Measurements from ENCODE around the gene JAG1. TPM values are rescaled to one million over a fixed set of nuclear protein-coding genes. Genes with fewer than 3 reads are reported as not detected.

JAG1 gene
- polyA plus RNA-seq, 1 donor from 2014 or later: 9.0 TPM

DNA sequence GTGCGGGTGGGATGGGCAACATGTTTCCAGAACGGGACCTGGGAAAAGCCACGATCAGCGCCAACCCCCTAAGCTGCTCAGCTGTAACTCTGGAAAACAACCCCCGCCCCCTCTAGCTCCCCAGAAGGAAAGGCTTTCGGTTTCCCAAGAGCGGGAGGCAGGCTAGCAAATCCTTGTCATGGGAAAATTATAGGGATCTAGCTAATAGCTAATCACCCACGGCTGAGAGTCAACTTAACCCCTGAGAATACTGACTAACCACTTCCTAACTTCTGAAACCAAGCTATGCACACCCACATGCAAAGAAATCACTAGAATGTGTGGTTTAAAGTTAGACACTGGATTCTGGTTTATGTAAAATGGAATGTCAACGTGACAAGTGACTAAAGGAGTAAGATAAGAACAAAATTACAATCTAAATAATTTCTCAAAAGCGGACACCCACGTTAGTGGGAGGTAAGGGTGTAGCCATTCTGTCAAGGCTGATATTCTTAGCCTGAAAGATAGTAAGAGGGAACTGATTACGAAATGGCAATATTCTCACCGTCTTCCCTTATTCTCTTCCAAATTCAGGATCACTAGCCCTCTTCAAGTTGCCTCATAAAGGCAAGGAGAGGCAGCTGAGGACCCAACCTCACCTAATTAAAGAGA is 20.1 kb downstream of the JAG1 start:
- no peaks in the 10 kb centered on the region for H3K79me2 ChIP-seq (replicated peaks; ENCODE audit: insufficient read depth, low read length)
- H3K36me3 ChIP-seq (ENCODE audit: insufficient read depth, low read length): peaks cover 5% of the 10 kb centered on the region
- no peaks in the 10 kb centered on the region for H3K9me3 ChIP-seq (ENCODE audit: low read length)
- H3K27ac ChIP-seq (ENCODE audit: low read length): no peak overlapping the region
- H3K9me2 ChIP-seq (ENCODE audit: insufficient read depth, low read length): no peaks in the 10 kb centered on the region
- no peak overlapping the region for H3K4me2 ChIP-seq (ENCODE audit: low read length)
- TF ChIP-seq EZH2 (IDR thresholded peaks at IDR 0.05; ENCODE audit: borderline replicate concordance, insufficient read depth, low read length, poor library complexity, severe bottlenecking): no peak
- TF ChIP-seq SMC3 (conservative IDR thresholded peaks at IDR 0.05; ENCODE audit: poor library complexity): no peak
- TF ChIP-seq POLR2AphosphoS5 (IDR thresholded peaks at IDR 0.05): no peak
- TF ChIP-seq, protein P1, sequence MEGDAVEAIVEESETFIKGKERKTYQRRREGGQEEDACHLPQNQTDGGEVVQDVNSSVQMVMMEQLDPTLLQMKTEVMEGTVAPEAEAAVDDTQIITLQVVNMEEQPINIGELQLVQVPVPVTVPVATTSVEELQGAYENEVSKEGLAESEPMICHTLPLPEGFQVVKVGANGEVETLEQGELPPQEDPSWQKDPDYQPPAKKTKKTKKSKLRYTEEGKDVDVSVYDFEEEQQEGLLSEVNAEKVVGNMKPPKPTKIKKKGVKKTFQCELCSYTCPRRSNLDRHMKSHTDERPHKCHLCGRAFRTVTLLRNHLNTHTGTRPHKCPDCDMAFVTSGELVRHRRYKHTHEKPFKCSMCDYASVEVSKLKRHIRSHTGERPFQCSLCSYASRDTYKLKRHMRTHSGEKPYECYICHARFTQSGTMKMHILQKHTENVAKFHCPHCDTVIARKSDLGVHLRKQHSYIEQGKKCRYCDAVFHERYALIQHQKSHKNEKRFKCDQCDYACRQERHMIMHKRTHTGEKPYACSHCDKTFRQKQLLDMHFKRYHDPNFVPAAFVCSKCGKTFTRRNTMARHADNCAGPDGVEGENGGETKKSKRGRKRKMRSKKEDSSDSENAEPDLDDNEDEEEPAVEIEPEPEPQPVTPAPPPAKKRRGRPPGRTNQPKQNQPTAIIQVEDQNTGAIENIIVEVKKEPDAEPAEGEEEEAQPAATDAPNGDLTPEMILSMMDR (IDR thresholded peaks at IDR 0.05; ENCODE audit: poor library complexity, severe bottlenecking): no peak
- TF ChIP-seq, protein P2, sequence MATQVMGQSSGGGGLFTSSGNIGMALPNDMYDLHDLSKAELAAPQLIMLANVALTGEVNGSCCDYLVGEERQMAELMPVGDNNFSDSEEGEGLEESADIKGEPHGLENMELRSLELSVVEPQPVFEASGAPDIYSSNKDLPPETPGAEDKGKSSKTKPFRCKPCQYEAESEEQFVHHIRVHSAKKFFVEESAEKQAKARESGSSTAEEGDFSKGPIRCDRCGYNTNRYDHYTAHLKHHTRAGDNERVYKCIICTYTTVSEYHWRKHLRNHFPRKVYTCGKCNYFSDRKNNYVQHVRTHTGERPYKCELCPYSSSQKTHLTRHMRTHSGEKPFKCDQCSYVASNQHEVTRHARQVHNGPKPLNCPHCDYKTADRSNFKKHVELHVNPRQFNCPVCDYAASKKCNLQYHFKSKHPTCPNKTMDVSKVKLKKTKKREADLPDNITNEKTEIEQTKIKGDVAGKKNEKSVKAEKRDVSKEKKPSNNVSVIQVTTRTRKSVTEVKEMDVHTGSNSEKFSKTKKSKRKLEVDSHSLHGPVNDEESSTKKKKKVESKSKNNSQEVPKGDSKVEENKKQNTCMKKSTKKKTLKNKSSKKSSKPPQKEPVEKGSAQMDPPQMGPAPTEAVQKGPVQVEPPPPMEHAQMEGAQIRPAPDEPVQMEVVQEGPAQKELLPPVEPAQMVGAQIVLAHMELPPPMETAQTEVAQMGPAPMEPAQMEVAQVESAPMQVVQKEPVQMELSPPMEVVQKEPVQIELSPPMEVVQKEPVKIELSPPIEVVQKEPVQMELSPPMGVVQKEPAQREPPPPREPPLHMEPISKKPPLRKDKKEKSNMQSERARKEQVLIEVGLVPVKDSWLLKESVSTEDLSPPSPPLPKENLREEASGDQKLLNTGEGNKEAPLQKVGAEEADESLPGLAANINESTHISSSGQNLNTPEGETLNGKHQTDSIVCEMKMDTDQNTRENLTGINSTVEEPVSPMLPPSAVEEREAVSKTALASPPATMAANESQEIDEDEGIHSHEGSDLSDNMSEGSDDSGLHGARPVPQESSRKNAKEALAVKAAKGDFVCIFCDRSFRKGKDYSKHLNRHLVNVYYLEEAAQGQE (IDR thresholded peaks at IDR 0.05; ENCODE audit: borderline replicate concordance): no peak
- TF ChIP-seq TAF1 (IDR thresholded peaks at IDR 0.05; ENCODE audit: low read depth): no peak
- TF ChIP-seq RAD21 (conservative IDR thresholded peaks at IDR 0.05): no peak
- no peak for TF ChIP-seq MXI1 (conservative IDR thresholded peaks at IDR 0.05; ENCODE audit: poor library complexity, severe bottlenecking)
- TF ChIP-seq EP300 (conservative IDR thresholded peaks at IDR 0.05; ENCODE audit: poor library complexity, severe bottlenecking): no peak
- H3F3A ChIP-seq (ENCODE audit: insufficient read depth, low read length, poor library complexity, severe bottlenecking): no peaks in the 10 kb centered on the region
- H2AFZ ChIP-seq (ENCODE audit: low read depth, low read length): no peak overlapping the region
- H3K4me3 ChIP-seq (ENCODE audit: low read length): no peak overlapping the region
- H3K27me3 ChIP-seq (ENCODE audit: insufficient read depth, low read depth, low read length): no peaks in the 10 kb centered on the region
- no peak overlapping the region for H3K9ac ChIP-seq (ENCODE audit: low read length)
- H4K20me1 ChIP-seq (ENCODE audit: insufficient read depth): no peaks in the 10 kb centered on the region

DNA sequence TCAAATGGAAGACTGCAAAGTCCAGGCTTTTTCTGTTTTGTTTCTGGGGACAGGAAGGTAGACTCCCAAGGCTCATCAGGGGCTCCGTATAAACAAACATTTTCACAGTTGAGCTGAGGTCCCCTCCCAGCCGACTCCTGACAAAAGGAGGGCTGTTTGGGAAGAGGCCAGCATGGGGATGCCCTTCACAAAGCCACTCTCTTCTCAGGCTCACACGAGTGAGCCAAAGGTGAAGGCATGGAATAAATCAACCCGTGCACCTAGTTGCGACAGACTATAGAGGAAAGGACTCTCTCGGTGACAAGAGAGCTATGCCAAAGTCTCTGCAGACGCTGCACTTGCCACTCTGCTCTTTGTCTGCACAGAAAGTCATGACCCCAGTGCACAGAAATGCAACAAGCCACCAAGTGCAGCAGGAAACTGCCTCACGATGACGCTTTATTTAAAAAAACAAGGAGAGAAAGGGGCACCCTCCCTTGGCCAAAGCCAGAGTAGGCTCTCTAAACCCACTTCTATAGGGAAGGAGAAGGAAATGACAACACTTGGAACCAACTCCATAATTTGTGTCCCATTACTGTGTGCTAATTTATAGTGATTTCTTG is 21.0 kb downstream of the JAG1 start:
- Histone ChIP-seq H3K4me3 (ENCODE audit: low read length) (no peak overlapping the region), H3K9me3 (ENCODE audit: low read length) (no peaks in the 10 kb centered on the region), H3K9ac (ENCODE audit: low read length) (no peak overlapping the region), H3K36me3 (ENCODE audit: insufficient read depth, low read length) (peaks cover 4% of the 10 kb centered on the region), H4K20me1 (ENCODE audit: insufficient read depth) (no peaks in the 10 kb centered on the region), H3K9me2 (ENCODE audit: insufficient read depth, low read length) (no peaks in the 10 kb centered on the region), H3K27me3 (ENCODE audit: insufficient read depth, low read depth, low read length) (no peaks in the 10 kb centered on the region), H2AFZ (ENCODE audit: low read depth, low read length) (no peak overlapping the region), H3K4me2 (ENCODE audit: low read length) (no peak overlapping the region), H3F3A (ENCODE audit: insufficient read depth, low read length, poor library complexity, severe bottlenecking) (no peaks in the 10 kb centered on the region), H3K27ac (ENCODE audit: low read length) (no peak overlapping the region), H3K79me2 (replicated peaks; ENCODE audit: insufficient read depth, low read length) (no peaks in the 10 kb centered on the region)
- TF ChIP-seq EZH2 (IDR thresholded peaks at IDR 0.05; ENCODE audit: borderline replicate concordance, insufficient read depth, low read length, poor library complexity, severe bottlenecking): no peak

Data from neural cell (in vitro differentiated cells).